ENCODE data around the gene SLC26A1.

GRCh38 chr4:985123-985830 lies 7.9 kb downstream of the SLC26A1 start:
- TF ChIP-seq CTCF (IDR thresholded peaks at IDR 0.05) = no peak
- TF ChIP-seq POLR2A (IDR thresholded peaks at IDR 0.05) = peak; percentile 41
- peak; percentile 51 for TF ChIP-seq POLR2AphosphoS5 (IDR thresholded peaks at IDR 0.05)
